ENCODE measurements around the gene ADPRHL1. TPM values are rescaled to one million over a fixed set of nuclear protein-coding genes. Genes with fewer than 3 reads are reported as not detected.
"Not testable (repeated sequence)": the region's sequence is repeated elsewhere in the genome, so short reads cannot be mapped to it uniquely, and the experiment has no call there.

The ADPRHL1 gene
- total RNA-seq, 1 donor from 2014 or later, result 2.6 TPM

DNA sequence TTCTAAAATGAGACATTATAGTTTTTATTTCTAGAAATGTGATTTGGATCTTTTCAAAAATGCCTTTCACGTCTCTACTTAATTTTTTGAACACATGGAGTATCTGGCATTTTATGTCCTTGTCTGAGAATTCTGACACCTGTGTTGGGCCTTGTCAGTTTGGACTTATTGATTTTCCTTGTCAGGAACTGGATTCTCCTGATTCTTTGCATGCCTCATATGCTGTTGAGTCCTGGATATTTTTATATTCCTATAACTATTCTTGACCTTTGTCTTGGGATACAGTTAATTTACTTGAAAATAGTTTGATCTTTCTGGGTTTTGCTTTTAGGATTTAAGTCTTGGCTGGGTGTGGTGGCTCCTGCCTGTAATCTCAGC, 10.3 kb downstream of the ADPRHL1 start:
- H3K9me3 Mint-ChIP-seq (ENCODE audit: unreplicated experiment), result peaks cover 6% of the 10 kb centered on the region

DNA sequence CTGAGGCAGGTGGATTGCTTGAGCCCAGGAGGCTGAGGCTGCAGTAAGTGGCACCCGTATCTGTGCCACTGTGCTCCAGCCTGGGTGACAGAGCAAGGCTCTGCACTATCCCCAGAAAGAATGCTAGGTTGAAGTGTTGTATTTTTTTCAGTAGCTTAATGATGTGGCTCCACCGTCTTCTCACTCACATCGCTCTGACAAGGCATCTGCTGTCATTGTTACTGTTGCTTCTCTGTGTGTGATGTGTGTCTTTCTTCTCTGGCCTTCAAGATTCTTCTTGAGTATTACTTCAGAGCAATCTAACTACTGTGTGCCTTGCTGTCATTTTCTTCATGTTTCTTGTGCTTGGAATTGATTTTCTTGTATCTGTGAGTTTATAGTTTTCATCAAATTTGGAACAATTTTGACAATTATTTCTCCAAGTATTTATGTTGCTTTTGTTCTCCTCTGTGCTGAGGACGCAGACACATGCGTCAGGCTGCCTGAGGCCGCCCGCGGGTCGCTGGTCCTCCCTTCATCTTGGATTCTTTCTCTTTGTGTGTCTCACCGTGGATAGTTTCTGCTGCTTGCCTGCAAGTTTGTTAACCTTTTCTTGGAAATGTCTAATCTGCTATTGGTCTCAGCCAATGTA, 10.8 kb downstream of the ADPRHL1 start:
- Mint-ChIP-seq H3K27ac (ENCODE audit: unreplicated experiment) (no peak overlapping the region), H3K4me1 (ENCODE audit: unreplicated experiment) (no peaks in the 10 kb centered on the region), H3K9me3 (ENCODE audit: unreplicated experiment) (peaks cover 6% of the 10 kb centered on the region), H3K27me3 (ENCODE audit: unreplicated experiment) (no peaks in the 10 kb centered on the region), H3K36me3 (ENCODE audit: unreplicated experiment) (peaks cover 36% of the 10 kb centered on the region), H3K4me3 (ENCODE audit: unreplicated experiment) (no peak overlapping the region)
- TF ChIP-seq, protein P1, sequence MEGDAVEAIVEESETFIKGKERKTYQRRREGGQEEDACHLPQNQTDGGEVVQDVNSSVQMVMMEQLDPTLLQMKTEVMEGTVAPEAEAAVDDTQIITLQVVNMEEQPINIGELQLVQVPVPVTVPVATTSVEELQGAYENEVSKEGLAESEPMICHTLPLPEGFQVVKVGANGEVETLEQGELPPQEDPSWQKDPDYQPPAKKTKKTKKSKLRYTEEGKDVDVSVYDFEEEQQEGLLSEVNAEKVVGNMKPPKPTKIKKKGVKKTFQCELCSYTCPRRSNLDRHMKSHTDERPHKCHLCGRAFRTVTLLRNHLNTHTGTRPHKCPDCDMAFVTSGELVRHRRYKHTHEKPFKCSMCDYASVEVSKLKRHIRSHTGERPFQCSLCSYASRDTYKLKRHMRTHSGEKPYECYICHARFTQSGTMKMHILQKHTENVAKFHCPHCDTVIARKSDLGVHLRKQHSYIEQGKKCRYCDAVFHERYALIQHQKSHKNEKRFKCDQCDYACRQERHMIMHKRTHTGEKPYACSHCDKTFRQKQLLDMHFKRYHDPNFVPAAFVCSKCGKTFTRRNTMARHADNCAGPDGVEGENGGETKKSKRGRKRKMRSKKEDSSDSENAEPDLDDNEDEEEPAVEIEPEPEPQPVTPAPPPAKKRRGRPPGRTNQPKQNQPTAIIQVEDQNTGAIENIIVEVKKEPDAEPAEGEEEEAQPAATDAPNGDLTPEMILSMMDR (IDR thresholded peaks at IDR 0.05), result no peak
- DNase-seq (ENCODE audit: extremely low spot score, unreplicated experiment), result no peak

More for the DNA sequence above, 10.3 kb downstream of the ADPRHL1 start:
- DNase-seq (ENCODE audit: extremely low spot score, unreplicated experiment), result no peak
- no peak overlapping the region for H3K4me3 Mint-ChIP-seq (ENCODE audit: unreplicated experiment)
- H3K4me1 Mint-ChIP-seq (ENCODE audit: unreplicated experiment), result no peaks in the 10 kb centered on the region
- TF ChIP-seq, protein P1 (IDR thresholded peaks at IDR 0.05), result no peak
- H3K27ac Mint-ChIP-seq (ENCODE audit: unreplicated experiment), result no peak overlapping the region
- H3K27me3 Mint-ChIP-seq (ENCODE audit: unreplicated experiment), result no peaks in the 10 kb centered on the region
- H3K36me3 Mint-ChIP-seq (ENCODE audit: unreplicated experiment), result peaks cover 36% of the 10 kb centered on the region

DNA sequence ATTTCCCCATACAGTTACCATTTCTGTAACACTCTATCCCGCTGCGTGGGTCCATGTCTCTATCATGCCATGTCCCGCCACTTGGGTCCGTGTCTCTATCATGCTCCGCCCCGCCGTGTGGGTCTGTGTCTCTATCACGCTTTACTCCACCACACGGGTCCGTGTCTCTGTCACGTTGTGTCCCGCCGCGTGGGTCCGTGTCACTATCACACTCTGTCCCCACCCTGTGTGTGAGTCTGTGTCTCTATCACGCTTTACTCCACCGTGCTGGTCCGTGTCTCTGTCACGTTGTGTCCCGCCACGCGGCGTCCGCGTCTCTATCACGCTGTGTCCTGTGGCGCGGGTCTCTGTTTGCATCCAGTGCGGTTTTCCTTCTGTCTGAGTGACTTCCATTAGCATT, 11.6 kb downstream of the ADPRHL1 start:
- Mint-ChIP-seq H3K4me3 (ENCODE audit: unreplicated experiment) (no peak overlapping the region), H3K36me3 (ENCODE audit: unreplicated experiment) (peaks cover 36% of the 10 kb centered on the region), H3K9me3 (ENCODE audit: unreplicated experiment) (peaks cover 6% of the 10 kb centered on the region), H3K4me1 (ENCODE audit: unreplicated experiment) (no peaks in the 10 kb centered on the region), H3K27ac (ENCODE audit: unreplicated experiment) (no peak overlapping the region), H3K27me3 (ENCODE audit: unreplicated experiment) (no peaks in the 10 kb centered on the region)
- TF ChIP-seq, protein P1 (IDR thresholded peaks at IDR 0.05), result no peak
- no peak for DNase-seq (ENCODE audit: extremely low spot score, unreplicated experiment)

DNA sequence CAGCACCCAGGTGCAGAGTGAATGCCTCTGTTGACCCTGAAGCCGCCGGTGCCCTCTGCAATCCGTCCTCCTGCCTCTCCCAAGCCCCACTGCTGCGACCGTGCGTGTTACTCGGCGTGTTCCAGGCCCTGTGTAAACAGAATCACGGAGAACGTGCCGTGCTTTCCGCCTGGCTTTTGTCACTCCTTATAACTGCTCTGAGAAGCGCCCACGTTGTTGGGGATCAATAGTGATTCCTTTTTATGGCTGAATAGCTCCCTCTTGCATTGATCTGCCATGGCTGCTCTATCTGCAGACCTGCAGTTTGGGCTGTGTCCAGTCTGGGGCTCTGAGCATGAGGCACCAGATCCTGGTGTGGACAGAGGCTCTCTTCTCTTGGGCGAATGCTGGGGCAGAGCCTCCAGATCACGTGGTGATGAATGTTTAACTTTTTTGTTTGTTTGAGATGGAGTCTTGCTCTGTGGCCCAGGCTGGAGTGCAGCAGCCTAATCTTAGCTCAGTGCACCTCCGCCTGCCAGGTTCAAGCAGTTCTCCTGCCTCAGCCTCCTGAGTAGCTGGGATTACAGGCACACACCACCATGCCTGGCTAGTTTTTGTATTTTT, 15.8 kb downstream of the ADPRHL1 start:
- Mint-ChIP-seq H3K9me3 (ENCODE audit: unreplicated experiment) (peaks cover 1% of the 10 kb centered on the region), H3K36me3 (ENCODE audit: unreplicated experiment) (peaks cover 21% of the 10 kb centered on the region), H3K27me3 (ENCODE audit: unreplicated experiment) (no peaks in the 10 kb centered on the region), H3K4me1 (ENCODE audit: unreplicated experiment) (no peaks in the 10 kb centered on the region), H3K27ac (ENCODE audit: unreplicated experiment) (no peak overlapping the region), H3K4me3 (ENCODE audit: unreplicated experiment) (no peak overlapping the region)
- DNase-seq (ENCODE audit: extremely low spot score, unreplicated experiment), result no peak
- TF ChIP-seq, protein P1 (IDR thresholded peaks at IDR 0.05), result no peak

DNA sequence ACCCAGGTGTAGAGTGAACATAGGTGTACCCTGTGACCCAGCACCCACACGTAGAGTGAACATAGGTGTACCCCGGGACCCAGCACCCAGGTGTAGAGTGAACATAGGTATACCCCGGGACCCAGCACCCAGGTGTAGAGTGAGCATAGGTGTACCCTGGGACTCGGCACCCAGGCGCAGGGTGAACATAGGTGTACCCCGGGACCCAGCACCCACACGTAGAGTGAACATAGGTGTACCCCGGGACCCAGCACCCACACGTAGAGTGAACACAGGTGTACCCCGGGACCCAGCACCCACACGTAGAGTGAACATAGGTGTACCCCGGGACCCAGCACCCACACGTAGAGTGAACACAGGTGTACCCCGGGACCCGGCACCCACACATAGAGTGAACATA, 16.4 kb downstream of the ADPRHL1 start:
- H3K4me3 Mint-ChIP-seq (ENCODE audit: unreplicated experiment); H3K4me1 Mint-ChIP-seq (ENCODE audit: unreplicated experiment); H3K27ac Mint-ChIP-seq (ENCODE audit: unreplicated experiment); H3K27me3 Mint-ChIP-seq (ENCODE audit: unreplicated experiment); DNase-seq (ENCODE audit: extremely low spot score, unreplicated experiment); H3K9me3 Mint-ChIP-seq (ENCODE audit: unreplicated experiment): not testable (repeated sequence)
- H3K36me3 Mint-ChIP-seq (ENCODE audit: unreplicated experiment), result peaks cover 15% of the 10 kb centered on the region

DNA sequence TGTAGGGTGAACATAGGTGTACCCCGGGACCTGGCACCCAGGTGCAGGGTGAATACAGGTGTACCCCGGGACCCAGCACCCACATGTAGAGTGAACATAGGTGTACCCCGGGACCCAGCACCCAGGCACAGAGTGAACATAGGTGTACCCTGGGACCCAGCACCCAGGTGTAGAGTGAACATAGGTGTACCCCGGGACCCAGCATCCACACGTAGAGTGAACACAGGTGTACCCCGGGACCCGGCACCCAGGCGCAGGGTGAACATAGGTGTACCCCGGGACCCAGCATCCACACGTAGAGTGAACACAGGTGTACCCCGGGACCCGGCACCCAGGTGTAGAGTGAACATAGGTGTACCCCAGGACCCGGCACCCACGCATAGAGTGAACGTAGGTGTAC, 17.4 kb downstream of the ADPRHL1 start:
- not testable (repeated sequence) for H3K4me1 Mint-ChIP-seq (ENCODE audit: unreplicated experiment); H3K27ac Mint-ChIP-seq (ENCODE audit: unreplicated experiment); DNase-seq (ENCODE audit: extremely low spot score, unreplicated experiment); H3K9me3 Mint-ChIP-seq (ENCODE audit: unreplicated experiment); H3K4me3 Mint-ChIP-seq (ENCODE audit: unreplicated experiment); H3K27me3 Mint-ChIP-seq (ENCODE audit: unreplicated experiment); H3K36me3 Mint-ChIP-seq (ENCODE audit: unreplicated experiment)
